Measurements from ENCODE around the gene HSPB2. TPM values are rescaled to one million over a fixed set of nuclear protein-coding genes. Genes with fewer than 3 reads are reported as not detected.

Gene HSPB2
- total RNA-seq, 1 donor: 0.43 TPM

DNA sequence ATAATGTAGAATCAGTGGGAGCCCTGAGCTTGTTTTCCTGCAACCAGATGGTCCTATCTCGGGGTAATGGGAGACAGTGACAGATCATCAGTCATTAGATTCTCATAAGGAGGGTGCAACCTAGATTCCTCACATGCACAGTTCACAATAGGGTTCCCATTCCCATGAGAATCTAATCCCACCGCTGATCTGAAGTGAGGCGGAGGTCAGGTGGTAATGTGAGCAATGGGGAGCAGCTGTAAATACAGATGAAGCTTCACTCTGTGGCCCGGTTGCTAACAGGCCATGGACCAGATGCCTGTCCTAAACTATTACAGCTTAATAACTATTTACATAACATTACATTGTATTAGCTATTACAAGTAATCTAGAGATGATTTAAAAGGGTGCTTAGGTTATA is 41.6 kb downstream of the HSPB2 start:
- TF ChIP-seq, protein P1, sequence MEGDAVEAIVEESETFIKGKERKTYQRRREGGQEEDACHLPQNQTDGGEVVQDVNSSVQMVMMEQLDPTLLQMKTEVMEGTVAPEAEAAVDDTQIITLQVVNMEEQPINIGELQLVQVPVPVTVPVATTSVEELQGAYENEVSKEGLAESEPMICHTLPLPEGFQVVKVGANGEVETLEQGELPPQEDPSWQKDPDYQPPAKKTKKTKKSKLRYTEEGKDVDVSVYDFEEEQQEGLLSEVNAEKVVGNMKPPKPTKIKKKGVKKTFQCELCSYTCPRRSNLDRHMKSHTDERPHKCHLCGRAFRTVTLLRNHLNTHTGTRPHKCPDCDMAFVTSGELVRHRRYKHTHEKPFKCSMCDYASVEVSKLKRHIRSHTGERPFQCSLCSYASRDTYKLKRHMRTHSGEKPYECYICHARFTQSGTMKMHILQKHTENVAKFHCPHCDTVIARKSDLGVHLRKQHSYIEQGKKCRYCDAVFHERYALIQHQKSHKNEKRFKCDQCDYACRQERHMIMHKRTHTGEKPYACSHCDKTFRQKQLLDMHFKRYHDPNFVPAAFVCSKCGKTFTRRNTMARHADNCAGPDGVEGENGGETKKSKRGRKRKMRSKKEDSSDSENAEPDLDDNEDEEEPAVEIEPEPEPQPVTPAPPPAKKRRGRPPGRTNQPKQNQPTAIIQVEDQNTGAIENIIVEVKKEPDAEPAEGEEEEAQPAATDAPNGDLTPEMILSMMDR (IDR thresholded peaks at IDR 0.05; ENCODE audit: insufficient read depth, low read depth, low read length): no peak
- no peak for DNase-seq (ENCODE audit: low read depth)
- H3K4me3 ChIP-seq (ENCODE audit: low read depth, low read length): no peak overlapping the region

DNA sequence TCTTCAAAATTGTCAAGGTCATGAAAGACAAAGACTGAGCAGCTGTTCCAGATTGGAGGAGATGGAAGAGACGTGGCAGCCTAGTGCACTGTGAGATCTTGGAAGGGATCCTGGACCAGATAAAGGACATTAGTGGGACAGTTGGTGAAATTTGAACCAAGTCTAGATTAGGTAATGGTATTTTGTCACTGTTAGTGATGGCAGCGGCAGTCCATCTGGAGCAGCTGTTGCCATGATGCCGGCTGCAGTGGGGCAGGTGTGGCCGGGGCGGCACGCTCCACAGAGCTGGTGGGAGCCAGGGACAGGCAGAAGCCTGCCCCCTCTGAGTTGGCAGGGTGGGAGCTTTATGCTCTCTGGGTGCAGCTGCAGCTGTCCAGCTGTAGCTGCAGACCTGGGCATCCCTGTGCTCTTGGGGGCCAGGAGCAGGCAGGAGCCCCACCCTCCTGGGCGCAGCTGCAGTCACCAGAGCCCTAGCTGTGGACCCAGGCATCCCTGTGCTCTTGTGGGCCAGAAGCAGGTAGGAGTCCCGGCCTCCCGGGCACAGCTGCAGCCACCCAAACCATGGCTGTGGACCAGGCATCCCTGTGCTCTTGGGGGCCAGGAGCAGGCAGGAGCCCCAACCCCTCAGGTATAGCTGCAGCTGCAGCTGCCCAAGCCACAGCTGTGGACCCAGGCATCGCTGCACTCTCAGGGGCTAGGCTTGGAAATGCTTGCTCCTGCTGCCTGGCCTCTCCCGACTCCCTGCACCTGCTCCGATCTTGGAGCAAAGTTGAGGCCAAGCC is 45.3 kb downstream of the HSPB2 start:
- no peak overlapping the region for H3K4me3 ChIP-seq (ENCODE audit: low read depth, low read length)
- TF ChIP-seq, protein P1 (IDR thresholded peaks at IDR 0.05; ENCODE audit: insufficient read depth, low read depth, low read length): no peak
- no peak for DNase-seq (ENCODE audit: low read depth)

DNA sequence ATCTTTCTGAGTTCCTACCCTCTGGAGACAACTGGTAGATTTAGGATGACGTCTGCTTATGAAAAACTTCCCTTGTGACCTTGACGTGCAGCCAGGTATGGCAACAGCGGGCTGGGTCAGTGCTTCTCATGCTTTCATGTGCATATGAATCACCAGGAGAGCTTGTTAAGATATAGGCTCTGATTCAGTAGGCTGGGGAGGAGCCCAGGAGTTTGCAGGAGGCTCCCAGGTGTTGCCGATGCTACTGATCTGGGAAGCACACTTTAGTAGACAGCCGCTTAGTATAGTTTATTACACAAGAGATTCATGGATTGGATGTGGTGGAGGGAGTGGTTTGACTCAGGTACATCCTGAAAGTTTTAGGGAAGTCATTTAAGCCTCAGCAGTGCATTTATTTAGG is 48.4 kb downstream of the HSPB2 start:
- TF ChIP-seq, protein P1 (IDR thresholded peaks at IDR 0.05; ENCODE audit: insufficient read depth, low read depth, low read length): no peak
- no peak for DNase-seq (ENCODE audit: low read depth)
- no peak overlapping the region for H3K4me3 ChIP-seq (ENCODE audit: low read depth, low read length)

DNA sequence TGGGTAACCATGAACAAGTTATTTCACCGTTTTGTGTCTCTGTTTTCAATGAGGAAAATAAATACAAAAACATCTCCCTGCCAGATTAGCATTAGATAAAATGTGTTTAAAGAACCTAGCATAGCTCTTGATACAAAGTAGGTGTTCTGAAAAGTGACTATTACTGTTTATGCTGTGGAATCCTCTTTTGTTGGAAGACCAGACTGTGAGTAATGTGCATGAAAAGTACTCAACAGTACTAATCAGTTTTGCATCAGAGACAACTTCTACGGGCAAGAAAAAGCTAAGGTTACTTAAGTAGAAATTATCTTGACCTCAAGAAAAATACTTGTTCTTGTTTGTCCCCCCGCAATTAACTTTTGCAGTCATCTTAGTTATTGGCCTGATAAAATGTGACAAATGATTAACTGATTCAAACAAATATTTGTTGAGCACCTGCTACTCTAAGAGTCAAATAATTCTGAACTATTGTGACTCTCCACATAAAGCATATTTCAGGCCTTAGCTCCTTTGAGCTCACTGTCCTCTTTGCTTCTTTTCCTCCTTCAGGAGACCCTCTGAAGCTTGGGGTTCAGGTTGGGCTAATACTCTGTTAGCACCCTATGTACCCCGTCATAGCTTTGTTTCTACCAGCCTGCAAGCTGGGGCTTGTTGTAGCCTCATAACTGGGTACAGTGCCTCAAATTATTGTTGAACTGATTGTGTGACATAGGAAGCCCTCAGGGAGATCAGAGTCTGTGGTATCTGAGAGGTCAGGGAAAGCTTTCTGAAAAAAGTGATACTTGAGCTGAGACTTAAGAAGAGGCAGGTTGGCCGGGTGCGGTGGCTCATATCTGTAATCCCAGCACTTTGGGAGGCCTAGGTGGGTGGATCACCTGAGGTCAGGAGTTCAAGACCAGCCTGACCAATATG is 49.1 kb downstream of the HSPB2 start:
- no peak overlapping the region for H3K4me3 ChIP-seq (ENCODE audit: low read depth, low read length)
- TF ChIP-seq, protein P1 (IDR thresholded peaks at IDR 0.05; ENCODE audit: insufficient read depth, low read depth, low read length): no peak
- DNase-seq (ENCODE audit: low read depth): no peak

Small RNA genes within 50 kb of the gene (small RNA-seq; reads per million reads assigned to genes)
- gene C11orf52: not detected
- not detected for gene GNG5P3
- gene RNA5SP351: not detected
- not detected for gene RPL37AP8

Other genes with a start within 250 kb of the HSPB2 start
- 25.1 and 38.9 TPM in 2 replicates for gene PPP2R1B, start 146.3 kb upstream of the HSPB2 start, total RNA-seq
- gene ALG9, start 41.2 kb upstream of the HSPB2 start, total RNA-seq: 35.8 and 49.7 TPM in 2 replicates
- gene FDXACB1, start 33.6 kb upstream of the HSPB2 start, total RNA-seq: 2.3 and 4.3 TPM in 2 replicates
- 4.3 and 7.7 TPM in 2 replicates for gene CFAP68, start 33.2 kb upstream of the HSPB2 start, total RNA-seq
- 11.0 and 20.7 TPM in 2 replicates for gene CRYAB, start 964 bp upstream of the HSPB2 start, total RNA-seq
- 0.32 and 0.86 TPM in 2 replicates for gene C11orf52, start 6.2 kb downstream of the HSPB2 start, total RNA-seq
- 27.1 and 30.2 TPM in 2 replicates for gene DIXDC1, start 24.6 kb downstream of the HSPB2 start, total RNA-seq
- 49.6 and 56.6 TPM in 2 replicates for gene DLAT, start 112.7 kb downstream of the HSPB2 start, total RNA-seq
- 1.3 and 2.6 TPM in 2 replicates for gene PIH1D2, start 161.3 kb downstream of the HSPB2 start, total RNA-seq
- 20.6 and 30.7 TPM in 2 replicates for gene NKAPD1, start 161.6 kb downstream of the HSPB2 start, total RNA-seq
- gene TIMM8B, start 174.0 kb downstream of the HSPB2 start, total RNA-seq: 57.0 and 64.3 TPM in 2 replicates
- 121 and 140 TPM in 2 replicates for gene SDHD, start 174.1 kb downstream of the HSPB2 start, total RNA-seq